Astrocyte of the cerebellum (primary cell): Measurements from ENCODE around the gene PDSS2.

Experiments used
- DNase-seq: peaks from one replicate; pipeline ENCODE4 v3.0.0-alpha.2; 2011; ENCODE audit warnings: low read depth
- H3K4me3 ChIP-seq: 2 replicates; pipeline ENCODE4 v1.5.1; 2011; ENCODE audit warnings: mild to moderate bottlenecking, low read depth, low read length, moderate library complexity
- in situ Hi-C: cut with HindIII; loops from 2 replicates; pipeline ENCODE4 v1.10.0; 2017; ENCODE audit warnings: low sequenced_read_pairs
- TF ChIP-seq, protein P1 (sequence below): IDR thresholded peaks from 2 replicates; pipeline ENCODE4 v1.5.1; 2012; ENCODE audit warnings: low read length, low read depth, moderate library complexity, mild to moderate bottlenecking; ENCODE audit errors: missing control alignments

PDSS2 gene

GRCh38 chr6:107114213-107114925, 345.0 kb downstream of the PDSS2 start:
- in situ Hi-C loops = no loop called here
- peak overlapping the region; percentile 58 for H3K4me3 ChIP-seq
- TF ChIP-seq, protein P1, sequence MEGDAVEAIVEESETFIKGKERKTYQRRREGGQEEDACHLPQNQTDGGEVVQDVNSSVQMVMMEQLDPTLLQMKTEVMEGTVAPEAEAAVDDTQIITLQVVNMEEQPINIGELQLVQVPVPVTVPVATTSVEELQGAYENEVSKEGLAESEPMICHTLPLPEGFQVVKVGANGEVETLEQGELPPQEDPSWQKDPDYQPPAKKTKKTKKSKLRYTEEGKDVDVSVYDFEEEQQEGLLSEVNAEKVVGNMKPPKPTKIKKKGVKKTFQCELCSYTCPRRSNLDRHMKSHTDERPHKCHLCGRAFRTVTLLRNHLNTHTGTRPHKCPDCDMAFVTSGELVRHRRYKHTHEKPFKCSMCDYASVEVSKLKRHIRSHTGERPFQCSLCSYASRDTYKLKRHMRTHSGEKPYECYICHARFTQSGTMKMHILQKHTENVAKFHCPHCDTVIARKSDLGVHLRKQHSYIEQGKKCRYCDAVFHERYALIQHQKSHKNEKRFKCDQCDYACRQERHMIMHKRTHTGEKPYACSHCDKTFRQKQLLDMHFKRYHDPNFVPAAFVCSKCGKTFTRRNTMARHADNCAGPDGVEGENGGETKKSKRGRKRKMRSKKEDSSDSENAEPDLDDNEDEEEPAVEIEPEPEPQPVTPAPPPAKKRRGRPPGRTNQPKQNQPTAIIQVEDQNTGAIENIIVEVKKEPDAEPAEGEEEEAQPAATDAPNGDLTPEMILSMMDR = peak; percentile 57
- peak; percentile 63 for DNase-seq

DNA sequence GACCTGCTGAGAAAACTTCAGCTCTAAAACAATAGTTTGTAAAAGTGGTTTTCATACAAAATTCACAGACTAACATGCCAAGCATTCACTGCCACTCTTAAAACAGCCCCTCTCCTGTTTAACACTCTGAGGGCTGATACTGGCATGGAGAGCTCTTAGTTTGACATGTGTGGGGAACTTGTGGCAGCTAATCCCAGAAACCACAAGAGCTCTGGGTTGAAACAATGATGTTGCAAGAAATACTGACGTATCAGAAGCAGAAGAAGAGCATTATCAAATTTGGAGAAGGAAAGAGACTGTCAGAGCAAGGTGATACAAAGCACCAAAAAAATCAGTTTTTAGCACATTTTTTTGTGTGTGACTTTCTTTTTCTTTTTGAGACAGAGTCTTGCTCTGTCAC, 349.2 kb downstream of the PDSS2 start:
- H3K4me3 ChIP-seq = no peak overlapping the region
- DNase-seq = no peak
- TF ChIP-seq, protein P1 = no peak
- in situ Hi-C loops = no loop called here

DNA sequence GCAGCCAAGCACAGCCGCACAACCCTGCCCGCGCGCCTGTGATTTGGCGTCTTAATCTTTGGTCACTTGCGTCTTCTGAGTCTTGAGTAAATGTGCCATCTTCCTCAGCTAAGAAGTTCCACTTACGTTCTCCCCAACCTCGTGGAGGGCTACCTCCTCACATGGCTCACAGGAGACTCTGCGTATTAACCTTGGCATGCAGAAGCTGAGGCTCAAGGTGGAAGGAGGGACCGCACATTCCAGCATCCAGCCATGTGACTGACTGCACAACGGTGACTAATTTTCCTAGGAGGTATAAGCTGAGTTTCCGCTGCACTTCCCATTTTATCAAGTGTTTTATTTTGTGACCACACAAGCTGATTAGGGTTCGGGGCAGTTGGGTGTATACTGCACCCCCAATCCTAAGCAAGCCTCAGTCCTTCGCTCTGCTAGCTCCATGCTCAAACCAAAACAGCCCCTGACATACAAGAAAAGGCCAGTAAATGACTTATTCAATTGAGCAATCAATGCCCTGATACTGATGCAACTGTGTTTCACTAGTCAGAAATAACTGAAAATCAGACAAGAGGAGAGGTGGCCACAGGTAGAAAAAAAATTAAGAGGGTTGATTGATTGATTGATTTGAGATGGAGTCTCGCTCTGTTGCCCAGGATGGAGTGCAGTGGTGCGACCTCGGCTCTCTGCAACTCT, 351.0 kb downstream of the PDSS2 start:
- in situ Hi-C loops = no loop called here
- no peak overlapping the region for H3K4me3 ChIP-seq
- no peak for DNase-seq
- TF ChIP-seq, protein P1 = no peak

DNA sequence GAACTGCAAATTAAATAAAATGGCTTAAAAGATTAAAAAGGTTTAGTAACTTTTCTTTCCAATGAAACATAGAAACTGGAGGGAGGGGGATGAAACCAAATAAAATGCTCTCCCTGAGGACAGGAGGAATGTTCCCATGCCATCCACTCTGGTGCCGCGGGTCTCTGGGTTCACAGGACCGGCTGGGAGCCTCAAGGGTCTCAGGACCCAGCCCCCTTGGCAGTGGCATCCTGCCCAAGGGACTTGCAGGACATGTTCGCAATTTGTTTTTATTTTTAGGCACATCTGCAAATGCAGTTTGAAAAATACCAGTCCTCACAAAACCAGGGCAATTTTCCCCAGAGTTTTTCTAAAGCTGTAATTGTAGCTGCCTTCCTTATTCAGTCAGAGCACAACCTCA, 351.6 kb downstream of the PDSS2 start:
- no peak for DNase-seq
- no peak overlapping the region for H3K4me3 ChIP-seq
- in situ Hi-C loops = no loop called here
- TF ChIP-seq, protein P1 = no peak

DNA sequence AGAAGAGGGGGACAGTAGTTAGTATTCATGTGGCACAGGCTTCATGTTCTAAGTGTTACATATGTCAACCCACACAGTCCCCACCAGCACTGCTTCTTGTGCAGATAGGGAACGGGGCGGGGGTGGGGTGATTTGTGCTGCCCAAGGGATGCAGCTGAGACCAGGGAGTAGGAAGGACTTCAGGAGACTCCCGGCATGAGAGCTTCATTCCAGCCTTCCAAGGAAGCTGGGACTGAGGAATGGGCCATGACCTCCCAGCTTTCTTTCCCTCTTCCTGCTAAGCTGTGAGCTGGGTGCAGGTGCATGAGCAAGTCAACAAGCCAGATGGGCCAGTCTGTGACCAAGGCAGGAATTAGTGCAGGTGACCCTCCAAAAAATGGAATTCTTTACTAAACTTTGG, 353.2 kb downstream of the PDSS2 start:
- no peak overlapping the region for H3K4me3 ChIP-seq
- in situ Hi-C loops = no loop called here
- no peak for DNase-seq
- TF ChIP-seq, protein P1 = no peak

DNA sequence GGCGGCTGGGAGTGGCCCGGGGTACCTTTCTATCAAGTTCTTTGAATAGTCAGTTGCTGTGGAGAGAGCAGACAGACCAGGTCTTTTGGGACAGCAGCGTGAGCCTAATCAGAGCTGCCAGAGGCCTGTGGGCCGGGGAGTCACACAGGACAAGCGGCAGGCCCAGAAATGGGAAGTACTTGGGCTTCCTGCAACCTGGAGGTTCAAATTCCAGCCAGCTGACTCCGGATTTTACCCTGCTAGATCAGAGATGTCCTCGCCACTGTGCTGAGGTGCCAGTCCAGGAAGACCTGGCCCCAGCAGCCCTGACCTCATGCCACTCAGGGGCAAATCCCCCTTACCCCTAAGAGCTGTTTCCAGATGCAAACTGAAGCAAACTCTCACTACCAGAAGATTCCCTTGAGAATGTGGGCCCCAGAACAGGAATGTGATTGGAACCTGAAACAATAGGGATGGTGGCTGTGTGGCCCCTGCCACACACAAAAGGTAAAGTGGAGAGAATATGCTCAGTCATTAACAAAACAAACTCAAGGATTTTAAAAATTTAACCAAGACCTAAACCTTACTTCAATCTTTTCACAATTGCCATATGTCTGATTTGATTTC, 353.8 kb downstream of the PDSS2 start:
- no peak overlapping the region for H3K4me3 ChIP-seq
- no peak for DNase-seq
- in situ Hi-C loops = no loop called here
- TF ChIP-seq, protein P1 = no peak
